DND-41 (cell line): Measurements from ENCODE around the gene AUTS2.

ENCODE experiments used
- CTCF ChIP-seq: IDR thresholded peaks from 2 replicates; pipeline ENCODE4 v1.5.1; 2012; ENCODE audit warnings: borderline replicate concordance, low read length, moderate library complexity, mild to moderate bottlenecking; ENCODE audit not compliant: poor library complexity, severe bottlenecking; ENCODE audit errors: extremely low read depth
- EZH2 ChIP-seq: IDR thresholded peaks from 3 replicates; pipeline ENCODE4 v1.6.1; 2012; ENCODE audit warnings: borderline replicate concordance, low read depth, mild to moderate bottlenecking, moderate library complexity, low read length, inconsistent platforms; ENCODE audit not compliant: severe bottlenecking

- TF ChIP-seq CTCF (no peak), EZH2 (no peak)
These were observed 981.9 kb downstream of the AUTS2 start for GRCh38 chr7:70580161-70580560.
